Measurements from ENCODE around the gene GNA15.
"Not testable (repeated sequence)": the region's sequence is repeated elsewhere in the genome, so short reads cannot be mapped to it uniquely, and the experiment has no call there.

GNA15 gene

DNA sequence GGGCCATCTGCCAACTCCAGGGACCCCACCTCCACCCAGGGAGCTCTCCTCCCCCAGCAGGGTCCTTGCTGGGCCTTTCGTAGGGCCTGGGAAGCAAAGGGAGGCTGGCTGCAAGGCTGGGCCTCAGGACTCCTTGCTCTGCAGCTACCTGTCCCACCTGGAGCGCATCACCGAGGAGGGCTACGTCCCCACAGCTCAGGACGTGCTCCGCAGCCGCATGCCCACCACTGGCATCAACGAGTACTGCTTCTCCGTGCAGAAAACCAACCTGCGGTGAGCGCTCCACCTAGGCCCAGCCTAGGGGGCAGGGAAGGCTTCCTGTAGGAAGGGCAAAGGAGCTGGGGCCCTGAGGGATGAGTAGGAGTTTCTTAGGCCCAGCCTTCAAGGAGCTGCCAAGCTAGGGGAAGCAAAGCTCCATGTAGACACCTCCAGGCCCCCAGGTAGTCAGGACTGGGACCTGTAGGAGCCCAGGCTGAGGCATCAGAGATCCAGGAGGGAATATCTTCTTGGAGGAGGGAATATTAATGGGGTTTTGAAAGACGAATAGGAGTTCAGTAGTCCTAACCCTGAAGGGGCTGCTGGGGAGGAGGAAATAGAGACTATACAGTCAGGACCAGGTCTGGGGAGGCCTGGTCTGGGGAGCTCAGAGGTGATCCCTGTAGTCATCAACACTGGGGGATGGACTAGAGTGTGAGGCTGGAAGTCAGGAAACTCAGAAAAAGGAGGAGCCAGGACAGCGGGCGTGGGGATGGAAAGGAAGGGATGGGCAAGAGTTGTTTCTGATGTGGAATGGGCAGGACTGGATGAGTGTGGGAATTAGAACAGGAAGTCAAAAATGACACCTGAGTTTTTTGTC, 16.0 kb downstream of the GNA15 start:
- no peaks in the 10 kb centered on the region for H3K4me1 ChIP-seq (ENCODE audit: insufficient read depth, low read length, severe bottlenecking)
- H3K9ac ChIP-seq (ENCODE audit: low read length), result no peak overlapping the region
- H3K79me2 ChIP-seq (ENCODE audit: insufficient read depth, low read length), result no peaks in the 10 kb centered on the region
- H3K4me2 ChIP-seq (ENCODE audit: low read length), result no peak overlapping the region
- no peak overlapping the region for H3K4me3 ChIP-seq (ENCODE audit: low read depth, low read length, poor library complexity, severe bottlenecking)
- H3K27ac ChIP-seq (ENCODE audit: low read depth, low read length, poor library complexity, severe bottlenecking), result no peak overlapping the region
- H3F3A ChIP-seq (ENCODE audit: insufficient read depth, low read length), result no peaks in the 10 kb centered on the region
- H2AFZ ChIP-seq (ENCODE audit: low read length), result no peak overlapping the region
- H3K9me3 ChIP-seq (ENCODE audit: low read length), result no peaks in the 10 kb centered on the region
- no peaks in the 10 kb centered on the region for H3K9me2 ChIP-seq (ENCODE audit: low read depth, low read length)
- no peaks in the 10 kb centered on the region; the same call in 1 of the 2 replicates for H3K27me3 ChIP-seq (ENCODE audit: insufficient read depth, low read length)
- TF ChIP-seq EZH2 (IDR thresholded peaks at IDR 0.05; ENCODE audit: borderline replicate concordance, low read length) (no peak), CTCF (IDR thresholded peaks at IDR 0.05; ENCODE audit: low read length) (no peak)
- H3K36me3 ChIP-seq (ENCODE audit: insufficient read depth, low read length), result no peaks in the 10 kb centered on the region
- no peaks in the 10 kb centered on the region for H4K20me1 ChIP-seq (ENCODE audit: insufficient read depth, low read length)

GRCh38 chr19:3152419-3152780, 16.6 kb downstream of the GNA15 start:
- H2AFZ ChIP-seq (ENCODE audit: low read length), result no peak overlapping the region
- no peaks in the 10 kb centered on the region for H4K20me1 ChIP-seq (ENCODE audit: insufficient read depth, low read length)
- H3F3A ChIP-seq (ENCODE audit: insufficient read depth, low read length), result no peaks in the 10 kb centered on the region
- no peaks in the 10 kb centered on the region for H3K4me1 ChIP-seq (ENCODE audit: insufficient read depth, low read length, severe bottlenecking)
- no peak overlapping the region for H3K4me2 ChIP-seq (ENCODE audit: low read length)
- no peaks in the 10 kb centered on the region for H3K9me2 ChIP-seq (ENCODE audit: low read depth, low read length)
- H3K4me3 ChIP-seq (ENCODE audit: low read depth, low read length, poor library complexity, severe bottlenecking), result no peak overlapping the region
- no peaks in the 10 kb centered on the region for H3K9me3 ChIP-seq (ENCODE audit: low read length)
- no peak overlapping the region for H3K9ac ChIP-seq (ENCODE audit: low read length)
- H3K27me3 ChIP-seq (ENCODE audit: insufficient read depth, low read length), result no peaks in the 10 kb centered on the region; the same call in 1 of the 2 replicates
- no peak for TF ChIP-seq EZH2 (IDR thresholded peaks at IDR 0.05; ENCODE audit: borderline replicate concordance, low read length)
- TF ChIP-seq CTCF (IDR thresholded peaks at IDR 0.05; ENCODE audit: low read length), result no peak
- no peak overlapping the region for H3K27ac ChIP-seq (ENCODE audit: low read depth, low read length, poor library complexity, severe bottlenecking)
- H3K79me2 ChIP-seq (ENCODE audit: insufficient read depth, low read length), result no peaks in the 10 kb centered on the region
- no peaks in the 10 kb centered on the region for H3K36me3 ChIP-seq (ENCODE audit: insufficient read depth, low read length)

- Histone ChIP-seq H3F3A (ENCODE audit: insufficient read depth, low read length) (no peaks in the 10 kb centered on the region), H3K79me2 (ENCODE audit: insufficient read depth, low read length) (no peaks in the 10 kb centered on the region), H4K20me1 (ENCODE audit: insufficient read depth, low read length) (no peaks in the 10 kb centered on the region), H3K4me1 (ENCODE audit: insufficient read depth, low read length, severe bottlenecking) (no peaks in the 10 kb centered on the region), H3K9ac (ENCODE audit: low read length) (no peak overlapping the region), H3K4me3 (ENCODE audit: low read depth, low read length, poor library complexity, severe bottlenecking) (no peak overlapping the region), H3K27me3 (ENCODE audit: insufficient read depth, low read length) (no peaks in the 10 kb centered on the region; the same call in 1 of the 2 replicates), H3K27ac (ENCODE audit: low read depth, low read length, poor library complexity, severe bottlenecking) (no peak overlapping the region), H3K9me2 (ENCODE audit: low read depth, low read length) (no peaks in the 10 kb centered on the region), H3K9me3 (ENCODE audit: low read length) (no peaks in the 10 kb centered on the region), H3K4me2 (ENCODE audit: low read length) (no peak overlapping the region), H2AFZ (ENCODE audit: low read length) (no peak overlapping the region), H3K36me3 (ENCODE audit: insufficient read depth, low read length) (no peaks in the 10 kb centered on the region)
- no peak for TF ChIP-seq CTCF (IDR thresholded peaks at IDR 0.05; ENCODE audit: low read length)
- TF ChIP-seq EZH2 (IDR thresholded peaks at IDR 0.05; ENCODE audit: borderline replicate concordance, low read length), result no peak
These were observed 17.7 kb downstream of the GNA15 start for GRCh38 chr19:3153286-3154230.

DNA sequence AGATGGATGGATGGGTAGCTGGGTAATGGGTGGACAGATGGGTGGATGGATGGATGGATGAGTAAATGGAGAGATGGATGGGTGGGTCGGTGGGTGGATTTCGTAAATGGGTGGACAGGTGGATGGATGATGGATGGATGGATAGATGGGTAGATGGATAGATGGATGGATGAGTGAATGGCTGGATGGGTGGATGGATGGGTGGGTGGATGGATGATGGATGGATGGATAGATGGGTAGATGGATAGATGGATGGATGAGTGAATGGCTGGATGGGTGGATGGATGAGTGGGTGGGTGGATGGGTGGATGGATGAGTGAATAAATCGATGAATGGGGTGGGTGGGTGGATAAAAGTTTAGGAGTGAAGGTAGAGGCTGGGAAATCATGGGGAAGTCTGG, 18.6 kb downstream of the GNA15 start:
- H3K4me3 ChIP-seq (ENCODE audit: low read depth, low read length, poor library complexity, severe bottlenecking); H3K4me2 ChIP-seq (ENCODE audit: low read length); H3K4me1 ChIP-seq (ENCODE audit: insufficient read depth, low read length, severe bottlenecking); H3F3A ChIP-seq (ENCODE audit: insufficient read depth, low read length); H3K27ac ChIP-seq (ENCODE audit: low read depth, low read length, poor library complexity, severe bottlenecking); H2AFZ ChIP-seq (ENCODE audit: low read length); H3K27me3 ChIP-seq (ENCODE audit: insufficient read depth, low read length); H3K9ac ChIP-seq (ENCODE audit: low read length); H3K36me3 ChIP-seq (ENCODE audit: insufficient read depth, low read length); H3K9me3 ChIP-seq (ENCODE audit: low read length); H3K9me2 ChIP-seq (ENCODE audit: low read depth, low read length); H3K79me2 ChIP-seq (ENCODE audit: insufficient read depth, low read length); H4K20me1 ChIP-seq (ENCODE audit: insufficient read depth, low read length): not testable (repeated sequence)
